A673 (cell line): ENCODE results near the gene CLCF1. TPM values are rescaled to one million over a fixed set of nuclear protein-coding genes. Genes with fewer than 3 reads are reported as not detected.
A peak's percentile ranks its signal among the peaks of the same experiment; 100 is the strongest.
"Not testable (repeated sequence)": the region's sequence is repeated elsewhere in the genome, so short reads cannot be mapped to it uniquely, and the experiment has no call there.

Experiments used
- BruUV-seq: library from RNA; stranded (reverse); fragments of 400-500 nt; replicated peaks from 2 replicates; lab custom pipeline; 2021; lab: Mats Ljungman, UMichigan
- CTCF ChIA-PET: fragments of 300-600 bp; sonication (Branson Sonifier 250); formaldehyde crosslinking; loops from one replicate; lab custom pipeline; 2022; ENCODE audit warnings: antibody characterized with exemption; lab: Charles Lee
- POLR2A ChIA-PET: fragments of 300-600 bp; sonication (Branson Sonifier 250); formaldehyde crosslinking; loops from one replicate; lab custom pipeline; 2022; ENCODE audit warnings: antibody characterized with exemption; ENCODE audit not compliant: low non-redundant PET; lab: Charles Lee
- DNase-seq: peaks from one replicate; pipeline ENCODE4 v3.0.0-alpha.2; 2015; ENCODE audit warnings: low spot score
- H3K27ac ChIP-seq: fragments of 200-600 bp; sonication (generic); 2 replicates; pipeline ENCODE4 v1.5.1; 2016; ENCODE audit warnings: mixed run types, low read depth, mild to moderate bottlenecking, mixed read lengths, antibody characterized with exemption, low read length; ENCODE audit not compliant: poor library complexity, severe bottlenecking
- H3K27me3 ChIP-seq: fragments of 200-600 bp; sonication (generic); replicated peaks from 2 replicates; pipeline ENCODE4 v1.6.1; 2017; ENCODE audit warnings: mixed run types, low read depth, mild to moderate bottlenecking, mixed read lengths, antibody characterized with exemption, low read length; ENCODE audit not compliant: insufficient read depth, poor library complexity
- H3K36me3 ChIP-seq: fragments of 200-600 bp; sonication (generic); 2 replicates; pipeline ENCODE4 v1.6.1; 2016; ENCODE audit warnings: mixed run types, mild to moderate bottlenecking, mixed read lengths, antibody characterized with exemption, low read length; ENCODE audit not compliant: insufficient read depth, poor library complexity, severe bottlenecking
- H3K4me1 ChIP-seq: fragments of 200-600 bp; sonication (generic); 2 replicates; pipeline ENCODE4 v1.6.1; 2017; ENCODE audit warnings: mixed run types, mild to moderate bottlenecking, mixed read lengths, antibody characterized with exemption, low read length; ENCODE audit not compliant: insufficient read depth, poor library complexity, severe bottlenecking
- H3K4me3 ChIP-seq: fragments of 200-600 bp; sonication (generic); 2 replicates; pipeline ENCODE4 v1.5.1; 2016; ENCODE audit warnings: low read depth, mixed run types, mild to moderate bottlenecking, mixed read lengths, low read length; ENCODE audit not compliant: poor library complexity, severe bottlenecking
- H3K9me3 ChIP-seq: fragments of 200-600 bp; sonication (generic); 2 replicates; pipeline ENCODE4 v1.6.1; 2016; ENCODE audit warnings: mixed run types, low read depth, mild to moderate bottlenecking, mixed read lengths, antibody characterized with exemption, low read length; ENCODE audit not compliant: poor library complexity, severe bottlenecking
- CTCF ChIP-seq: fragments of 300-800, 200-600 bp; sonication (generic); conservative IDR thresholded peaks from 2 replicates; pipeline ENCODE4 v1.5.1; 2017; ENCODE audit warnings: low read depth, mild to moderate bottlenecking, antibody characterized with exemption, low read length, moderate library complexity, mixed read lengths
- EZH2 ChIP-seq: fragments of 200-600 bp; sonication (generic); IDR thresholded peaks from 2 replicates; pipeline ENCODE4 v1.6.1; 2017; ENCODE audit warnings: borderline replicate concordance, low read depth, mild to moderate bottlenecking, mixed read lengths, antibody characterized with exemption, low read length; ENCODE audit not compliant: poor library complexity, severe bottlenecking
- intact Hi-C: fragments of 100-400 bp; cut with micrococcal nuclease; formaldehyde crosslinking; loops from one replicate; pipeline ENCODE4 v1.10.0; 2022; ENCODE audit not compliant: unreplicated experiment
- total RNA-seq: library from RNA; stranded (reverse); gene quantifications from 2 replicates; pipeline ENCODE4 v1.2.3, GENCODE V29; 2021

The CLCF1 gene
- total RNA-seq, 1 experiment from 2014 or later: 0.69 TPM

GRCh38 chr11:67321313-67321871, 52.0 kb downstream of the CLCF1 start:
- POLR2A ChIA-PET: no interaction called here
- Histone ChIP-seq H3K4me1 (no peaks in the 10 kb centered on the region), H3K9me3 (no peaks in the 10 kb centered on the region), H3K27ac (no peak overlapping the region), H3K4me3 (no peak overlapping the region), H3K36me3 (no peaks in the 10 kb centered on the region), H3K27me3 (no peaks in the 10 kb centered on the region)
- no peak for DNase-seq
- no TSS peak for BruUV-seq
- no peak for TF ChIP-seq CTCF
- no peak for TF ChIP-seq EZH2
- intact Hi-C loops: no loop called here
- CTCF ChIA-PET: no interaction called here

- no peak for TF ChIP-seq CTCF
- no peak for TF ChIP-seq EZH2
- Histone ChIP-seq H3K9me3 (no peaks in the 10 kb centered on the region), H3K4me1 (no peaks in the 10 kb centered on the region), H3K27ac (no peak overlapping the region), H3K36me3 (no peaks in the 10 kb centered on the region), H3K27me3 (no peaks in the 10 kb centered on the region), H3K4me3 (no peak overlapping the region)
- intact Hi-C loops: no loop called here
- no peak for DNase-seq
- no TSS peak for BruUV-seq
- ChIA-PET CTCF (interaction anchor here (0.9 kb wide), 1 partner anchor 31 kb away, joined by 3 read pairs; no protein-coding TSS in a partner anchor), POLR2A (no interaction called here)
Measured at GRCh38 chr11:67320691-67321090, 52.7 kb downstream of the CLCF1 start.

- ChIA-PET CTCF (interaction anchor here (0.9 kb wide), 1 partner anchor 31 kb away, joined by 3 read pairs; no protein-coding TSS in a partner anchor), POLR2A (no interaction called here)
- Histone ChIP-seq H3K27me3 (no peaks in the 10 kb centered on the region), H3K27ac (no peak overlapping the region), H3K4me1 (no peaks in the 10 kb centered on the region), H3K4me3 (no peak overlapping the region), H3K9me3 (no peaks in the 10 kb centered on the region), H3K36me3 (no peaks in the 10 kb centered on the region)
- no peak for TF ChIP-seq EZH2
- no peak for TF ChIP-seq CTCF
- DNase-seq: no peak
- BruUV-seq: no TSS peak
- intact Hi-C loops: no loop called here
Measured at GRCh38 chr11:67320011-67320410, 53.4 kb downstream of the CLCF1 start.

- CTCF ChIA-PET, DNase-seq, H3K9me3 ChIP-seq, BruUV-seq, POLR2A ChIA-PET, H3K27me3 ChIP-seq, H3K36me3 ChIP-seq, H3K27ac ChIP-seq, H3K4me1 ChIP-seq: not testable (repeated sequence)
- H3K4me3 ChIP-seq: peak overlapping the region; percentile 72
- intact Hi-C loops: loop anchor here (5.0 to 10.0 kb wide), 2 partner anchors 237 to 264 kb away; partner anchors contain the start of gene RHOD
Measured at GRCh38 chr11:67318876-67319275, 54.5 kb downstream of the CLCF1 start.
